H1 (cell line): ENCODE data around the gene MEMO1. TPM values are rescaled to one million over a fixed set of nuclear protein-coding genes. Genes with fewer than 3 reads are reported as not detected.

Source experiments
- ATF2 ChIP-seq: IDR thresholded peaks from 2 replicates; pipeline ENCODE4 v1.6.1; 2012; ENCODE audit warnings: low read length, inconsistent platforms
- EZH2 ChIP-seq: fragments of 200-600 bp; sonication (generic); IDR thresholded peaks from 2 replicates; pipeline ENCODE4 v1.7.1; 2012; ENCODE audit warnings: low read depth, mild to moderate bottlenecking, moderate library complexity, low read length, inconsistent platforms; ENCODE audit not compliant: severe bottlenecking
- GABPA ChIP-seq: IDR thresholded peaks from 2 replicates; pipeline ENCODE4 v1.6.1; 2011; ENCODE audit warnings: mild to moderate bottlenecking, low read length, moderate library complexity, borderline replicate concordance; ENCODE audit not compliant: insufficient read depth
- ZNF274 ChIP-seq: IDR thresholded peaks from 2 replicates; pipeline ENCODE4 v1.7.0; 2012; ENCODE audit warnings: low read length, borderline replicate concordance; ENCODE audit errors: extremely low read depth
- polyA plus RNA-seq, 7 experiments: library from polyadenylated mRNA; depleted of rRNA in 3 of 7; stranded (reverse) in 5 of 7; unstranded in 2 of 7; fragments of >200 nt in 5 of 7; fragments of 200-250 nt in 2 of 7; gene quantifications; 1 replicate in 5 of 7; 2 replicates in 1 of 7; 4 replicates in 1 of 7; pipeline versions ENCODE4 v1.2.1 to v1.2.3, GENCODE V29; 2011 to 2013; ENCODE audit warnings: missing spikeins in 2 of 7, mixed read lengths in 2 of 7
- total RNA-seq: library from RNA; stranded (reverse); fragmentation: NEBNext Ultra II Directional; extraction: Animal tissue kit (Norgen Biotek cat#: 25700); gene quantifications from 2 replicates; pipeline ENCODE4 v1.2.1, GENCODE V29; 2021
- TF ChIP-seq, protein P1 (sequence below): fragments of 300-600 bp; sonication (generic); IDR thresholded peaks from 2 replicates; pipeline ENCODE4 v1.7.1; 2012; ENCODE audit warnings: low read length, moderate library complexity, mild to moderate bottlenecking, inconsistent platforms; ENCODE audit not compliant: insufficient replicate concordance

Gene MEMO1
- total and polyA plus RNA-seq, 2 of the 8 experiments (the other 6 are each of a cell fraction or from before 2014, with no cell fraction given): 26.9 to 54.7 TPM

DNA sequence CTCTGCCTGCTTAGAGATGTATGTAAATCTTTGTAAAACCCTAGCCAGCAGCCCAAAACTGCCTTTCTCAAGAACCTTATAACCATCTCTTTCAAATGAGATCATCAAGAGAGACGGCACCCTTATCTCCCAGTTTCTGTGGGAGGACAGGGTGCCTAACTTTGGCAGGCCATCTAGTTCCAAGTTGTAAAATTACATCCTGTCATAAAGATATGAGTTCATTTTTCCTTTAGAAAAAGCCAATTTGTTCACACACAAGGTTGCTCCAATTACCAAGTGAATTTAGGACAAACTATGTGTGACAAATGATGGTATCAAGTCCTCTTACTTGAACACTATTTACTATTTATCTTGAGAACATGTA is 65.3 kb downstream of the MEMO1 start (continued):
- TF ChIP-seq, protein P1, sequence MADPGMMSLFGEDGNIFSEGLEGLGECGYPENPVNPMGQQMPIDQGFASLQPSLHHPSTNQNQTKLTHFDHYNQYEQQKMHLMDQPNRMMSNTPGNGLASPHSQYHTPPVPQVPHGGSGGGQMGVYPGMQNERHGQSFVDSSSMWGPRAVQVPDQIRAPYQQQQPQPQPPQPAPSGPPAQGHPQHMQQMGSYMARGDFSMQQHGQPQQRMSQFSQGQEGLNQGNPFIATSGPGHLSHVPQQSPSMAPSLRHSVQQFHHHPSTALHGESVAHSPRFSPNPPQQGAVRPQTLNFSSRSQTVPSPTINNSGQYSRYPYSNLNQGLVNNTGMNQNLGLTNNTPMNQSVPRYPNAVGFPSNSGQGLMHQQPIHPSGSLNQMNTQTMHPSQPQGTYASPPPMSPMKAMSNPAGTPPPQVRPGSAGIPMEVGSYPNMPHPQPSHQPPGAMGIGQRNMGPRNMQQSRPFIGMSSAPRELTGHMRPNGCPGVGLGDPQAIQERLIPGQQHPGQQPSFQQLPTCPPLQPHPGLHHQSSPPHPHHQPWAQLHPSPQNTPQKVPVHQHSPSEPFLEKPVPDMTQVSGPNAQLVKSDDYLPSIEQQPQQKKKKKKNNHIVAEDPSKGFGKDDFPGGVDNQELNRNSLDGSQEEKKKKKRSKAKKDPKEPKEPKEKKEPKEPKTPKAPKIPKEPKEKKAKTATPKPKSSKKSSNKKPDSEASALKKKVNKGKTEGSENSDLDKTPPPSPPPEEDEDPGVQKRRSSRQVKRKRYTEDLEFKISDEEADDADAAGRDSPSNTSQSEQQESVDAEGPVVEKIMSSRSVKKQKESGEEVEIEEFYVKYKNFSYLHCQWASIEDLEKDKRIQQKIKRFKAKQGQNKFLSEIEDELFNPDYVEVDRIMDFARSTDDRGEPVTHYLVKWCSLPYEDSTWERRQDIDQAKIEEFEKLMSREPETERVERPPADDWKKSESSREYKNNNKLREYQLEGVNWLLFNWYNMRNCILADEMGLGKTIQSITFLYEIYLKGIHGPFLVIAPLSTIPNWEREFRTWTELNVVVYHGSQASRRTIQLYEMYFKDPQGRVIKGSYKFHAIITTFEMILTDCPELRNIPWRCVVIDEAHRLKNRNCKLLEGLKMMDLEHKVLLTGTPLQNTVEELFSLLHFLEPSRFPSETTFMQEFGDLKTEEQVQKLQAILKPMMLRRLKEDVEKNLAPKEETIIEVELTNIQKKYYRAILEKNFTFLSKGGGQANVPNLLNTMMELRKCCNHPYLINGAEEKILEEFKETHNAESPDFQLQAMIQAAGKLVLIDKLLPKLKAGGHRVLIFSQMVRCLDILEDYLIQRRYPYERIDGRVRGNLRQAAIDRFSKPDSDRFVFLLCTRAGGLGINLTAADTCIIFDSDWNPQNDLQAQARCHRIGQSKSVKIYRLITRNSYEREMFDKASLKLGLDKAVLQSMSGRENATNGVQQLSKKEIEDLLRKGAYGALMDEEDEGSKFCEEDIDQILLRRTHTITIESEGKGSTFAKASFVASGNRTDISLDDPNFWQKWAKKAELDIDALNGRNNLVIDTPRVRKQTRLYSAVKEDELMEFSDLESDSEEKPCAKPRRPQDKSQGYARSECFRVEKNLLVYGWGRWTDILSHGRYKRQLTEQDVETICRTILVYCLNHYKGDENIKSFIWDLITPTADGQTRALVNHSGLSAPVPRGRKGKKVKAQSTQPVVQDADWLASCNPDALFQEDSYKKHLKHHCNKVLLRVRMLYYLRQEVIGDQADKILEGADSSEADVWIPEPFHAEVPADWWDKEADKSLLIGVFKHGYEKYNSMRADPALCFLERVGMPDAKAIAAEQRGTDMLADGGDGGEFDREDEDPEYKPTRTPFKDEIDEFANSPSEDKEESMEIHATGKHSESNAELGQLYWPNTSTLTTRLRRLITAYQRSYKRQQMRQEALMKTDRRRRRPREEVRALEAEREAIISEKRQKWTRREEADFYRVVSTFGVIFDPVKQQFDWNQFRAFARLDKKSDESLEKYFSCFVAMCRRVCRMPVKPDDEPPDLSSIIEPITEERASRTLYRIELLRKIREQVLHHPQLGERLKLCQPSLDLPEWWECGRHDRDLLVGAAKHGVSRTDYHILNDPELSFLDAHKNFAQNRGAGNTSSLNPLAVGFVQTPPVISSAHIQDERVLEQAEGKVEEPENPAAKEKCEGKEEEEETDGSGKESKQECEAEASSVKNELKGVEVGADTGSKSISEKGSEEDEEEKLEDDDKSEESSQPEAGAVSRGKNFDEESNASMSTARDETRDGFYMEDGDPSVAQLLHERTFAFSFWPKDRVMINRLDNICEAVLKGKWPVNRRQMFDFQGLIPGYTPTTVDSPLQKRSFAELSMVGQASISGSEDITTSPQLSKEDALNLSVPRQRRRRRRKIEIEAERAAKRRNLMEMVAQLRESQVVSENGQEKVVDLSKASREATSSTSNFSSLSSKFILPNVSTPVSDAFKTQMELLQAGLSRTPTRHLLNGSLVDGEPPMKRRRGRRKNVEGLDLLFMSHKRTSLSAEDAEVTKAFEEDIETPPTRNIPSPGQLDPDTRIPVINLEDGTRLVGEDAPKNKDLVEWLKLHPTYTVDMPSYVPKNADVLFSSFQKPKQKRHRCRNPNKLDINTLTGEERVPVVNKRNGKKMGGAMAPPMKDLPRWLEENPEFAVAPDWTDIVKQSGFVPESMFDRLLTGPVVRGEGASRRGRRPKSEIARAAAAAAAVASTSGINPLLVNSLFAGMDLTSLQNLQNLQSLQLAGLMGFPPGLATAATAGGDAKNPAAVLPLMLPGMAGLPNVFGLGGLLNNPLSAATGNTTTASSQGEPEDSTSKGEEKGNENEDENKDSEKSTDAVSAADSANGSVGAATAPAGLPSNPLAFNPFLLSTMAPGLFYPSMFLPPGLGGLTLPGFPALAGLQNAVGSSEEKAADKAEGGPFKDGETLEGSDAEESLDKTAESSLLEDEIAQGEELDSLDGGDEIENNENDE: no peak
- TF ChIP-seq ATF2: no peak
- no peak for TF ChIP-seq ZNF274
- TF ChIP-seq EZH2: no peak
- no peak for TF ChIP-seq GABPA
